Adipocyte (in vitro differentiated cells): Measurements from ENCODE around the gene GCGR.

Experiments
- DNase-seq: peaks from one replicate; pipeline ENCODE4 v3.0.0-alpha.2; 2015; ENCODE audit warnings: low read depth
- H3K27me3 ChIP-seq: replicated peaks from 2 replicates; pipeline ENCODE4 v1.7.0; 2013; ENCODE audit warnings: mild to moderate bottlenecking, low read length, moderate library complexity; ENCODE audit not compliant: control insufficient read depth, insufficient read depth
- H3K36me3 ChIP-seq: 2 replicates; pipeline ENCODE4 v1.7.0; 2013; ENCODE audit warnings: low read length, mild to moderate bottlenecking, moderate library complexity; ENCODE audit not compliant: control insufficient read depth, insufficient read depth, severe bottlenecking
- H3K4me1 ChIP-seq: 2 replicates; pipeline ENCODE4 v1.7.0; 2013; ENCODE audit warnings: mild to moderate bottlenecking, low read length, moderate library complexity; ENCODE audit not compliant: control insufficient read depth, insufficient read depth
- H3K4me3 ChIP-seq: 2 replicates; pipeline ENCODE4 v1.7.0; 2013; ENCODE audit warnings: mild to moderate bottlenecking, low read length, moderate library complexity
- H3K9ac ChIP-seq: 2 replicates; pipeline ENCODE4 v1.7.0; 2013; ENCODE audit warnings: mild to moderate bottlenecking, low read length, moderate library complexity
- H3K9me3 ChIP-seq: 2 replicates; pipeline ENCODE4 v1.7.0; 2013; ENCODE audit warnings: mild to moderate bottlenecking, low read length, moderate library complexity; ENCODE audit not compliant: control insufficient read depth

Gene GCGR

DNA sequence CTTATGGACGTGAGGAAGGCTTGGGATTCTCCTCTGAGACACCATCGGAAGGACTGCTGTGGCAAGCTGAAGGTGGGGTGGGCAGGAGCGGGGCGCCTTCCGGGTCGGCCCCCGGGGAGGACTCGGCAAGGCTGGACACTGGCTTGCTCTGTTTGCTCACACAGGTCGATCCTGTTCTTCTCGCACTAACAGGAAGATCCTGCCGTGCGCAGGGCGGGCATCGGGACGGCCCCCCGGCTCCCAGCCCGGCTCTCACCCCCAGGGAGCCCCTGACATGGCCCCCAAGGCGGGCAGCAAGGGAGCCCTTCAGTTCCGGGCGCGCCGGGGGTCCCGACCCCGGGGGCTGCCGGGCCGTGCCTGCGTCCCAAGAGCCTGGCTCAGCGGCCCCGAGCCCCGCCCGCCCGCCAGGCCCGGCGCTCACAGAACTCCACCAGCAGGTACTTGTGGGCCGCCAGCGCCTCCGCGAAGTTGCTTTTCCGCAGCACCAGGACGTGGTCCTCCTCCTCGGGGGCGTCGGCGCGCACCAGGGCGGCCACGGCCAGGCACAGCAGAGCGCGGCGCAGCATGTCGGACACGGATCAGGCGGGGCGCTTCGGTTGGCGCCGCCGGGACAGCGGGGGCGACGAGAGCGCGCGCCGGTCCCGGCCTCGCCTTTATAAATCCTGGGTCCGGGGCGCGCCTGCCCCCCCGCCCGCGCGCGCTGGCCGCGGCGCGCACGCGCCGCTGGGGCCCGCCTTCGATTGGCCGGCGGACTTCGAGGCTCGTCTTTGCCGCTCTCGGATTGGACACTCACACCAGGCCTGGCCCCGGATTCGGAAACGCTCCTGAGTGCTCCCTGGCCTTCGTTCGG lies 56.2 kb downstream of the GCGR start, which contains the start of gene P4HB:
P4HB (minus strand) TSS at position 630 of the 850 bp plus-strand sequence; CDS start at position 566, 64 bp downstream.
- DNase-seq = no peak
- H3K4me1 ChIP-seq = peaks cover 58% of the 10 kb centered on the region
- peaks cover 35% of the 10 kb centered on the region for H3K36me3 ChIP-seq
- H3K27me3 ChIP-seq = no peaks in the 10 kb centered on the region
- peak within 1 kb of the TSS; percentile 92 for H3K9ac ChIP-seq
- no peaks in the 10 kb centered on the region for H3K9me3 ChIP-seq
- peak within 1 kb of the TSS; percentile 86 for H3K4me3 ChIP-seq

DNA sequence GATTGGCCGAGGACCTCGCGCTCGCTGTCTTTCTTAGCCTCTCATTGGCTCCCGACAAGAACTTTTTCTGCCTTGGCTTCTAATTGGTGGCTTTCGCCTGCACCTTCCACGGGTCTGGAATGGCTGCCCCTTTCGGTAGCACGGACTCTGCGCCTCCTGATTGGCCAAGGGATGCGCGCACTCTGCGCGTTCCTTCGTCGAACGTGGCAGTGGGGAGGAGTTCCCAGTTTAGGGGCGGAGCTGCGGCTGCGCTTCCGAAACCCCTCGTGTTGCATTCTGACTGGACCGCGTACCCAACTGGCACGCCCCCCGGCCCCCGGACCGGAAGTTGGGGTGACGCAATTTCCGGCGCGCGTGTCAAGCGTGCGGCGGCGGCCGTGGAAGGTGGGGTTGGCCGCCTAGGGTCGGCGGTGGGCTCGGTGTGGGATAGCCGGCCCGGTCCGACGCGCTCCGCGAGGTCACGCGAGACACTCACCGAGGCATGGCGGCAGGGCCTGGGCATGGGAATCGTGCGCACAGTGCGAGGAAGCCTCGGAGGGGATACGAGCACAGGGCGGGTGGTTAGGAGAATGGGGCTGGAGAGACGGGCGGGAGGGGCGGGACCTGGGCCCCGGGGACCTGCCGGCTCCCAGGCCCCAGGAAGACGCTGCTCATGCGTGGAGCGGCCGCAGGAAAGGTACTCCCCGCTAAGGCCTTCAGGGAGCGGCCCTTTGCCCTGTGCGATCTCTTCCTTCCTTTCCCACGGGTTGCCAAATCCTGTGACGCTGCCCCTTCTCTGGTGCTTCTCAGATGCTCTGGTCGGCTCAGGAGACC lies 57.0 kb downstream of the GCGR start:
- Histone ChIP-seq H3K36me3 (peaks cover 28% of the 10 kb centered on the region), H3K9me3 (no peaks in the 10 kb centered on the region), H3K9ac (peak overlapping the region; percentile 90), H3K27me3 (no peaks in the 10 kb centered on the region), H3K4me3 (peak overlapping the region; percentile 86), H3K4me1 (peaks cover 50% of the 10 kb centered on the region)
- DNase-seq = peak; percentile 100

- Histone ChIP-seq H3K27me3 (no peaks in the 10 kb centered on the region), H3K9me3 (no peaks in the 10 kb centered on the region), H3K4me3 (no peak overlapping the region), H3K9ac (peak overlapping the region; percentile 43), H3K4me1 (peaks cover 37% of the 10 kb centered on the region), H3K36me3 (peaks cover 23% of the 10 kb centered on the region)
- no peak for DNase-seq
These were observed 59.2 kb downstream of the GCGR start for GRCh38 chr17:81863123-81863675.
